HG03442 (cell line): Measurements from ENCODE around the gene TBC1D2B.

Experiments used
- ATAC-seq: cut with Tn5 transposase; IDR thresholded peaks from one replicate; pipeline ENCODE4 v1.9.1; 2021; ENCODE audit warnings: mild to moderate bottlenecking, moderate library complexity; ENCODE audit not compliant: unreplicated experiment

TBC1D2B gene

GRCh38 chr15:78055919-78056713 is 21.4 kb downstream of the TBC1D2B start:
- no peak for ATAC-seq

- no peak for ATAC-seq
These were observed 22.5 kb downstream of the TBC1D2B start for GRCh38 chr15:78054966-78055365.

DNA sequence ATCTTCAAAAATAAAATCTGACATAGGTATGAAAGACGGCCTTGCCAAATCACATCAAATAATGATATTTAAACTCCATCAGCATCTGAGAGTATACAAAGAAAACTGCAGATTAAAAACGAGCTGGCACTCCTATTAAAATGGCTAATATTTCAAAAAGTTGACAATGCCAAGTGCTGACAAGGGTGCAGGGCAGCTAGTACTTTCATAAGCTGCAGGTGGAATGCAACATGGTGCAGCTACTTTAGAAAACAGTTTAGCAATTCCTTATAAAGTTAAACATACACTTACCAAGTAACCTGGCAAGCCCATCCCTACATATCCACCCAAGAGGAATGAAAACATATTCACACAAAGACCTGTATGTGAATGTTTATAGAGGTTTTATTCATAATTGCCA is 23.0 kb downstream of the TBC1D2B start:
- no peak for ATAC-seq

DNA sequence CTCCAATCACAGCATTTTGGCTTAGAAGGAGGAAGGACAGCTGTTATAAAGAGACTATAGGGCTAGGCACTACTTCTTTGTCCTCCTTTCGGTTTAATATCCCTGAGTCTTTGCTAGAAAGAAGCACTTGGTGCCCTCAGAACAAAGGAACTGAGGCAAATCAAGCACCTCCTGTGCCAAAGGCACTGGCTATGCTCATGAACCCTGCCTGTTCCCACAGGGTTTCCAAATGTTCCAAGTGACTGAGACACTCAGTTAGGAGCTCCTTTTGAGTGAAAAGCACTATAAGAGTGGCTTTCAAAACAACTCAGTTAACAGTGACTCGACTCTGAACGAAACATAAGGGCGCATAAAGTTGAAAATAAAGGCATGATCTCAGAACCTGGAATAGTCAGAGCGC is 25.0 kb downstream of the TBC1D2B start:
- no peak for ATAC-seq

- no peak for ATAC-seq
These were observed 25.5 kb downstream of the TBC1D2B start for GRCh38 chr15:78052001-78052401.

DNA sequence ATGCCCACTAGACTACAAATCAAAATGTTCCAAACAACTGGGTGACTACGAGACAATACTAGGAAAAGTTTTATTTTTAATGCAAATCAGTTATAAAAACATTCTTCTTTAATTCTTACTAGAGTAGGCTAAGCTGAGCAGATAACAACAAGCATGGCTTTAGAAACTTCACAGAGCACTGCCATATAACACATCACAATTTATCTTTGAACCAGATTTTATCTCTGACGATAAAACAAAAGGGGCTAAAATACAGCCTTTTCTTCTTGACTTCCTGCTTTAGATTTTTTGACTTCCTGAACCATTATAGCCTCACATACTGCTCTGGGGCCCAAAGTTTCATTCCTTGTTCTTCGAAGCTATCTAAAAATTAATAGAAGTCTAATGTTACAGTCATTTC is 25.9 kb downstream of the TBC1D2B start:
- ATAC-seq: no peak

GRCh38 chr15:78050826-78051225 is 26.7 kb downstream of the TBC1D2B start:
- ATAC-seq: no peak

DNA sequence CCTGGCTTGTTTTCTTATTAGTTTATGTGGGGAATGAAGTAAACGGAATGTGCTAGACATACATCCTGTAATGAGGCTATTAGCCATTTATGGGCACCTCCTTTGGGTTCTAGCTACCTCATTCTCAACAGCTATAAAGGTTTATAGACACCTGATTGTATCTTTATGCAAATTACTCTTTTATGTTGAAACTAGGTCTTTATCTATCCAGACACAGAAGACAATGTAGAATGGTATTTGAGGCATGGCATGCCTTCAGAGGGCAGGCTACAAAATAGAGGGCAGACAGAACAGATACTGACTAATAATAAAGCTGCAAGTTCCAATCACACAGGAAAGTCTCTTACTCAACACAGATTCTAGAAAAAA is 27.1 kb downstream of the TBC1D2B start:
- peak; percentile 6 for ATAC-seq

DNA sequence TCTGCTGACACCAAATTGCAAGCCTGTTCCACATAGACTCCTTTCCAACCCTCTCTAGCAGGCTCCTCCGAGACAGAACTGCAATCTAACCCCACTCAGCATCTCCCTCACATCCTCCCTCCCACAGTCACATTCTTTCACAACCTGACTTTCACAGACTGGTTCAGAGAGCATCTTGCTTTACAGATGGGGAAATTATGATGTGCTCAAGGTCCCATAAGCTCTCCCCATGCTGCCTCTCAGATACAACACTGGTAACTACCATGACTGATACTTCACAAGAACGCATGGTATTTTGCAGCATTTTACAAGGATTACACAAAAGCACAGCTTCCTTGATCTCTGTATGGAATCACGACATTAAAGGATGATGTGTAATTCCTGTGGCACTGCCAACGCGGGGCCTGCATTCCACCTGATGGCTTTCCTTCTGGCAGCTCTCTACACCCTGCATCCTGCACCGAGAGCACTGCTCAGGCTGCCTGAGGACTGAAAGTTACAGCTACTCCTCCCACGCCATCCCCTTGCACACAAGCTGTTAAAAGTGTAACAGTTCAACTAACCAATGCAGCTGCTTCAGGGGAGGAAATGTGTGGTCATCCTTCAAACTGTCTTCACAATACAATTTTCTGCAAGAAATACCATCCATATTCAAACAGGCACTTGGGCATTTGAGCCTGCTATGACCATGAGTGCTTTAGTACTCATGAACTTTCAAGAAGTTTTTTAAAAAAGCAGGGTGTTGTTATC is 27.6 kb downstream of the TBC1D2B start:
- peak; percentile 55 for ATAC-seq

DNA sequence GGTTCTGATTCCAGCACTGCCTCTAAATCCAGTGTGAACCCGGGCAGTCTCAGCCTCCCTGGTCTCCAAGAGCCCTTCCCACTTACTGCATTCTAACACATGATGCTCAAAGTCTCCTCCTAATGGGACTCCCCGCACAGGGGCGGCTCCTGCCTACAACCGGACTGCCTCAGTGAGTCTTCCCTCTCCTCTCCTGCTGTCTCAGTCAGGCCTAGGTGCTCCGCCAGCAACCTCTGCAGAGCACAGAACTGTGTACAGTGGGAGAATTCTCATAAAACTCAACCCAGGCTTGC is 28.9 kb downstream of the TBC1D2B start:
- no peak for ATAC-seq

DNA sequence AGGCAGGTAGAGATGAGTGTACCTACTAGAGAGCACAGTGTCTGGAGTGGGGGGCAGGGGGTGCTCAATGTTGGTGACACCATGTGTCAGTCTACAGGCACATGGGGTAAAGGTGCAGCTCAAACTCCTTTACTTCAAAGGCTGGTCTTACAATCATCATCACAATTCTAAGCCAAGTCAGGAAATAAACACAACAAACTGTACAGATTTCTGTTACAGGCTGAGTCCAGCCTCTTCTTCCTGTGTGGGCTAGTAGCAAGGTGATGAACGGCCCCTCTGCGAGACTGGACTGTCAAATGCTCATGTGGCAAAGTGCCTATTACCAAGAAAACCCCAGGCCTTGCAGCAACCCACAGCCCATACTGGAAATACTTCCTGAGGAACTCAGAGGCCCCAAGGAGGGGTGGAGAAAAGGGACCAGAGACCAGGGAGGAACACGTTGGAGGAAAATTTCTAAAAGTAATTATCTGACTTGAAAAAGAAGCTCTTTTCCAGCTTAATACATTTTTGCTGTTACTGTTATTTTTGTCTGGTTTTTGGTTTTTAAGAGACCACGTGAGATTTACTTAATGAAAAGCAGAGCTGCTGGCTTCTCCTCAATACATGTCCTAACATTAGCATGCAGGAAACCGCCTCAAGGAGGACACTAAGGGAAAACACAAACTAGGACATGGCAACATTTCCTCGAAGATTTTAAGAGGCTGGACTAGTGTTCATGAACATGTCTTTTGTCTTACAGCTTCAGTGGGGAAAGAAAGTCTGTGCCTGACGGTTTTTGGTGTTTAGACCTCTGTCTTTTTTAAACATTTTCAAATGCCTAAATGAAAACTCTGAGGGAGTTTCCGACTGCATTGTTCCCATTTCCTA is 29.5 kb downstream of the TBC1D2B start:
- no peak for ATAC-seq

GRCh38 chr15:78046796-78047341 is 30.6 kb downstream of the TBC1D2B start:
- no peak for ATAC-seq

DNA sequence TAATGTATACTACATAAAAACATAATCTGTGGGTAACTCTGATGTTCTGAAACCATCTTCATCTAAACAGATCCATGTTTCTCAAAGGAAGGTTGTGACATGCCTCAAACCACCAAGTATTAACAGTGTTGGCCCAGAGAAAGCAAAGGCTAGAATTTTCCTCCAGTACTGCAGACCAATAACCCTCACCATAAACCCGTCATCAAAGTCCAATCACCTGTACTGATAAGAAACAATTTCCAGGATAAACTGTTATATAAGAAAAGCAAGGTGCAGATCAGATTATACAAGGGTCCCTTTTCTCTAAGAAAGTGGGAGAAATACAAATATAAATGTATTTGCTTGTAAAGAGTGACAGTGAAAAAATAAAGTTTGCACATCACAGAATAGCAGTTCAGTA is 32.3 kb downstream of the TBC1D2B start:
- no peak for ATAC-seq

GRCh38 chr15:78044407-78045155 is 32.9 kb downstream of the TBC1D2B start:
- ATAC-seq: no peak

DNA sequence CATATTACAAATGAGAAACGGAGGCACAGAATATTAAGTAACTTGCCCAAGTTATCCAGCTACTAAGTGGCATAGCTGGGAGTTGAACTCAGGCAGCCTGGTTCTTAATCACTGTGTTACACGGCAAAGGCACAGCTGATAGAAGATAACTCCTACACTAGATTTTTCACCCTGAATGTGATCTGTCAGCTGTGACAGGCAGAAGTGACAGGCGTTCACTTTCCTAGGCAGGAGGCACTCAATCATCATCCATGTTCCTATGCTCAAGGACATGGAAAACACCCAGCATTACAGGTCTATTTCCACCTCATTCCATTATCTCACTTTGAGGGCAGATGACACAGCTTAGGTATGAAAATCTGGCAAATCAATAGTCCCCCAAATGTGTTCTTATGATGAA is 35.6 kb downstream of the TBC1D2B start:
- no peak for ATAC-seq

GRCh38 chr15:78040653-78041244 is 36.8 kb downstream of the TBC1D2B start:
- ATAC-seq: no peak

DNA sequence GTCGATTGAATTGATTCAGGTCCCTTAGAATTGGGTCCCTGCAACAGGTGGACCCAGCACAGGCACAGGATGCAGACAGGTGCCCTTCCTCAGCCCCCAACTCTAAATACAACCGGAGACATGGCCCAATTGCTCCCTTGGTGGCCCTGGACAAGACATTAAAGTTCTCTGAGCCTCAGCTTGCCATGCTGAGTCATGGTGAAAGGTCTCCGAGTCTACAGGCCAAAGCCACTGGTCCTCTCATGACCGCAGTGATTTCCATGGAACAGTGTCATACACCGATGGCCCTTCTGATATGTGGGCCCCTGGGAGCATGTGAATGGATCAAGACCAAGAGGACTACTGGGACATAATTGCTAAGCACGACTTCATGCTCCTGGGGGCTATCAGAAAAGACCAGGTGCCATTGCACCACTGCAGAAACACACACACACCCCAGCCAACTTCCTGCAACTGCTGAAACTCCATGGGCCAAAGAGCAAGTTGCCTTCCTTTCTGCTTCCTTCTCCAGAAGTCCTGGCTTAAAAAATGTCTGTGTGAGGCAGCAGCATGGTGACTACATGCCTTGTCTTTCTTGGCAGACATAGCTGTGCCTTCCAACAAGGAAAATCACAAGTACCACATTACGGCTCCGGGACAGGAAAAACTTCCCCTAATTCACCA is 38.8 kb downstream of the TBC1D2B start:
- no peak for ATAC-seq

- no peak for ATAC-seq
These were observed 39.7 kb downstream of the TBC1D2B start for GRCh38 chr15:78037779-78038305.

DNA sequence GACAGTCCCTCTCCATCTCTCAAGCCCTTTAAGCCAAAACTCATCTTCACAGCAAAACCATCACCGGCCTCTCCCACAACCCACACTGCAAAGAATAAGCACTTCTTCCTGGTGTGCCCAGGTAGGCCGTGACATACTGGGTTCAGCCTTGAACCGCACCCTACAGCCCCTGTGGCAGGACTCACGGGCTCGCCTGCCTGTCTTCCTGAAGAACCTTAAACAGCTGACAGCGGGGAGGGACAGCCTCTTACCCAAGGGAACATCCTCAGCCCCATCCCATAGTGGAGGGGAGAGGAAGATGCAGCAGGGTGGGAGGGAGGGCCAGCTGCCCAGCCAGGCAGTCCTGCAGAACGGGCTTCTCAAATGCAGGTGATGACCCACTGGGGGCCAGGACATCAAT is 40.2 kb downstream of the TBC1D2B start:
- ATAC-seq: no peak
